H9 (cell line): Measurements from ENCODE around the gene UNC5B. TPM values are rescaled to one million over a fixed set of nuclear protein-coding genes. Genes with fewer than 3 reads are reported as not detected.

ENCODE experiments used
- DNase-seq: peaks from one replicate; pipeline ENCODE4 v3.0.0-alpha.2; 2017
- H2AFZ ChIP-seq: one replicate; pipeline ENCODE4 v1.6.1; 2013; ENCODE audit warnings: mild to moderate bottlenecking, low read length, control low read depth, moderate library complexity
- H2AK5ac ChIP-seq: 2 replicates; pipeline ENCODE4 v1.6.1; 2013; ENCODE audit warnings: low read length, control low read depth, mixed read lengths; ENCODE audit not compliant: insufficient read length
- H2BK120ac ChIP-seq: one replicate; pipeline ENCODE4 v1.6.1; 2013; ENCODE audit warnings: low read depth, mild to moderate bottlenecking, low read length, control low read depth, inconsistent platforms; ENCODE audit not compliant: poor library complexity, severe bottlenecking
- H2BK12ac ChIP-seq: 2 replicates; pipeline ENCODE4 v1.6.1; 2013; ENCODE audit warnings: low read length, control low read depth, mixed read lengths, low read depth; ENCODE audit not compliant: insufficient read length
- H2BK15ac ChIP-seq: 2 replicates; pipeline ENCODE4 v1.6.1; 2013; ENCODE audit warnings: low read depth, low read length, control low read depth
- H2BK20ac ChIP-seq: one replicate; pipeline ENCODE4 v1.6.1; 2013; ENCODE audit warnings: low read depth, mild to moderate bottlenecking, low read length, control low read depth, inconsistent platforms; ENCODE audit not compliant: poor library complexity, severe bottlenecking
- H2BK5ac ChIP-seq: 2 replicates; pipeline ENCODE4 v1.6.1; 2013; ENCODE audit warnings: low read length, control low read depth, mixed read lengths; ENCODE audit not compliant: insufficient read length
- H3K14ac ChIP-seq: 2 replicates; pipeline ENCODE4 v1.6.1; 2013; ENCODE audit warnings: low read length, control low read depth; ENCODE audit not compliant: insufficient read depth
- H3K18ac ChIP-seq: 2 replicates; pipeline ENCODE4 v1.6.1; 2013; ENCODE audit warnings: low read depth, mild to moderate bottlenecking, mixed read lengths, low read length, control low read depth; ENCODE audit not compliant: insufficient read length
- H3K23ac ChIP-seq: 2 replicates; pipeline ENCODE4 v1.6.1; 2013; ENCODE audit warnings: low read length, control low read depth, mixed read lengths, low read depth; ENCODE audit not compliant: insufficient read length
- H3K23me2 ChIP-seq: 2 replicates; pipeline ENCODE4 v1.6.1; 2013; ENCODE audit warnings: low read depth, mild to moderate bottlenecking, mixed read lengths, low read length, control low read depth; ENCODE audit not compliant: insufficient read length, poor library complexity, severe bottlenecking
- H3K27ac ChIP-seq: 2 replicates; pipeline ENCODE4 v1.5.1; 2013; ENCODE audit warnings: low read length, control low read depth, mixed read lengths, low read depth; ENCODE audit not compliant: insufficient read length
- H3K27me3 ChIP-seq: 2 replicates; pipeline ENCODE4 v1.6.1; 2013; ENCODE audit warnings: low read length, control low read depth, inconsistent platforms; ENCODE audit not compliant: insufficient read depth
- H3K4ac ChIP-seq: 2 replicates; pipeline ENCODE4 v1.6.1; 2013; ENCODE audit warnings: low read depth, mild to moderate bottlenecking, control low read depth, inconsistent platforms, low read length, moderate library complexity
- H3K4me1 ChIP-seq: 2 replicates; pipeline ENCODE4 v1.6.1; 2013; ENCODE audit warnings: low read length, control low read depth, inconsistent platforms; ENCODE audit not compliant: insufficient read depth
- H3K4me2 ChIP-seq: 2 replicates; pipeline ENCODE4 v1.6.1; 2013; ENCODE audit warnings: low read length, control low read depth, mixed read lengths; ENCODE audit not compliant: insufficient read length, insufficient read depth
- H3K56ac ChIP-seq: 2 replicates; pipeline ENCODE4 v1.6.1; 2013; ENCODE audit warnings: low read depth, mild to moderate bottlenecking, mixed read lengths, low read length, control low read depth; ENCODE audit not compliant: insufficient read length
- H3K79me1 ChIP-seq: 2 replicates; pipeline ENCODE4 v1.6.1; 2013; ENCODE audit warnings: low read depth, mild to moderate bottlenecking, moderate library complexity, low read length, control low read depth, inconsistent platforms; ENCODE audit not compliant: insufficient read depth, poor library complexity, severe bottlenecking
- H3K79me2 ChIP-seq: 2 replicates; pipeline ENCODE4 v1.6.1; 2013; ENCODE audit warnings: low read length, control low read depth, inconsistent platforms; ENCODE audit not compliant: insufficient read depth
- H3K9ac ChIP-seq: 2 replicates; pipeline ENCODE4 v1.6.1; 2013; ENCODE audit warnings: low read length, control low read depth, mixed read lengths; ENCODE audit not compliant: insufficient read length; ENCODE audit errors: extremely low read depth
- H3K9me3 ChIP-seq: one replicate; pipeline ENCODE4 v1.6.1; 2013; ENCODE audit warnings: low read depth, low read length, inconsistent platforms; ENCODE audit not compliant: control insufficient read depth
- H3T11ph ChIP-seq: one replicate; pipeline ENCODE4 v1.6.1; 2013; ENCODE audit warnings: mild to moderate bottlenecking, low read length, control low read depth, inconsistent platforms
- H4K20me1 ChIP-seq: one replicate; pipeline ENCODE4 v1.6.1; 2013; ENCODE audit not compliant: control insufficient read depth, insufficient read length, insufficient read depth
- H4K5ac ChIP-seq: 2 replicates; pipeline ENCODE4 v1.6.1; 2013; ENCODE audit warnings: low read depth, mild to moderate bottlenecking, mixed read lengths, low read length, control low read depth; ENCODE audit not compliant: insufficient read length
- H4K8ac ChIP-seq: replicated peaks from 2 replicates; pipeline ENCODE4 v1.6.1; 2013; ENCODE audit warnings: low read length, control low read depth, mixed read lengths, low read depth; ENCODE audit not compliant: insufficient read length
- H4K91ac ChIP-seq: 2 replicates; pipeline ENCODE4 v1.6.1; 2013; ENCODE audit warnings: low read depth, mild to moderate bottlenecking, moderate library complexity, mixed read lengths, low read length, control low read depth; ENCODE audit not compliant: insufficient read length
- H3K27ac Mint-ChIP-seq, 3 experiments: 2 replicates in 2 of 3; 3 replicates in 1 of 3; pipeline ENCODE4 v1.8.0; 2020 to 2021; ENCODE audit warnings: mixed read lengths in 3 of 3, mild to moderate bottlenecking in 1 of 3, moderate library complexity in 1 of 3
- H3K27me3 Mint-ChIP-seq: 2 replicates; pipeline ENCODE4 v1.8.0; 2021; ENCODE audit warnings: low read depth, mild to moderate bottlenecking, moderate library complexity, mixed read lengths
- H3K36me3 Mint-ChIP-seq, 3 experiments: 2 replicates in 2 of 3; 3 replicates in 1 of 3; pipeline ENCODE4 v1.8.0; 2020 to 2021; ENCODE audit warnings: low read depth in 3 of 3, mixed read lengths in 3 of 3; ENCODE audit not compliant: insufficient read depth in 1 of 3
- H3K4me1 Mint-ChIP-seq, 2 experiments: 2 replicates each; pipeline ENCODE4 v1.8.0; 2020; ENCODE audit warnings: mixed read lengths in 2 of 2
- H3K4me3 Mint-ChIP-seq, 2 experiments: 2 replicates in 1 of 2; 3 replicates in 1 of 2; pipeline ENCODE4 v1.8.0; 2020 to 2021; ENCODE audit warnings: mild to moderate bottlenecking in 2 of 2, mixed read lengths in 2 of 2, moderate library complexity in 1 of 2
- H3K9me3 Mint-ChIP-seq, 2 experiments: 2 replicates in 1 of 2; 3 replicates in 1 of 2; pipeline ENCODE4 v1.8.0; 2020; ENCODE audit warnings: mild to moderate bottlenecking in 2 of 2, mixed read lengths in 2 of 2, moderate library complexity in 1 of 2
- WGBS: extraction: QIAGEN DNeasy Blood & Tissue Kit; methylation state at CpG from one replicate; pipeline ENCODE4 v1.1.7; 2013; ENCODE audit warnings: missing lambda C conversion rate, low lambda C conversion rate, mixed read lengths; ENCODE audit not compliant: insufficient read length; ENCODE audit errors: extremely low coverage; 5-methylcytosine and 5-hydroxymethylcytosine counted together
- total RNA-seq: library from RNA; stranded (reverse); gene quantifications from 2 replicates; pipeline ENCODE4 v1.2.1, GENCODE V29; 2021
- TF ChIP-seq, protein P1 (sequence below): fragments of 200-600 bp; sonication (generic); conservative IDR thresholded peaks from 3 replicates; pipeline ENCODE4 v1.8.0; 2021; ENCODE audit warnings: antibody characterized with exemption, mild to moderate bottlenecking

Gene UNC5B
- total RNA-seq, 1 experiment from 2014 or later: 28.4 TPM

DNA sequence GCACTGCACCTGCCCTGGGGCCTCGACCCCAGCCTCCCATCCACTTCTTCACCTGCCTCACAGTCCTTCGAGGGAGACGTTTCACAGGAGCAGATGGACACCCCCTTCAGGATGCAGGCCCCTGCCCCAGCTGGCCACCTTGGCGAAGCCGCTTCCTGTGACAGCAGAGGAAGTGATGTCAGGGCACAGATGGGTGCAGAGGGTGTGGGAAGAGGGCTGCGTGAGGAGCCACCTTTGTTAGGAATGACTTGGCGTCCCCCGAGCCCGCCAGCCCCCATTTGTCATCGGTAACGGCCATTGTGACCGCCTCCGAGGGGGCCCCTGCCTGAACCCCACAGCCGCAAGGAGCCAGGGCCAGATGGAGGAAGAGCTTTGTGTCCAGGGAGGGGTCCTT is 59.3 kb downstream of the UNC5B start:
- H2AFZ ChIP-seq: no peak overlapping the region
- Mint-ChIP-seq H3K9me3 (peaks cover 0 to 3% of the 10 kb centered on the region in 2 experiments; a peak in 1 of 5 replicates), H3K4me3 (no peak overlapping the region), H3K27me3 (no peaks in the 10 kb centered on the region; the same call in 1 of the 2 replicates), H3K36me3 (no peaks in the 10 kb centered on the region; a peak in 1 of 7 replicates), H3K4me1 (peaks cover 54 to 56% of the 10 kb centered on the region in 2 experiments), H3K27ac (peak overlapping the region in 2 of 3 experiments; percentile 57 to 95; a peak in 3 of 7 replicates)
- no peak overlapping the region for H3K9ac ChIP-seq
- H3K23me2 ChIP-seq: no peaks in the 10 kb centered on the region
- 0 out of 2 replicates have a peak overlapping the region, but pooled peaks have one; percentile 18 for H3K14ac ChIP-seq
- no peak overlapping the region for H2BK120ac ChIP-seq
- no peak overlapping the region for H3K4me2 ChIP-seq
- no peak overlapping the region for H2BK12ac ChIP-seq
- H3K27me3 ChIP-seq: no peaks in the 10 kb centered on the region
- H4K5ac ChIP-seq: no peak overlapping the region
- H3K18ac ChIP-seq: no peak overlapping the region
- no peaks in the 10 kb centered on the region for H3K79me1 ChIP-seq
- no peak overlapping the region for H4K8ac ChIP-seq
- H3K27ac ChIP-seq: no peak overlapping the region
- H2AK5ac ChIP-seq: no peak overlapping the region
- H2BK15ac ChIP-seq: no peak overlapping the region
- H3T11ph ChIP-seq: no peak overlapping the region
- no peak overlapping the region for H2BK20ac ChIP-seq
- peaks cover 8% of the 10 kb centered on the region; the same call in 1 of the 2 replicates for H3K4me1 ChIP-seq
- H3K79me2 ChIP-seq: no peaks in the 10 kb centered on the region
- no peaks in the 10 kb centered on the region for H4K20me1 ChIP-seq
- H3K9me3 ChIP-seq: no peaks in the 10 kb centered on the region
- TF ChIP-seq, protein P1, sequence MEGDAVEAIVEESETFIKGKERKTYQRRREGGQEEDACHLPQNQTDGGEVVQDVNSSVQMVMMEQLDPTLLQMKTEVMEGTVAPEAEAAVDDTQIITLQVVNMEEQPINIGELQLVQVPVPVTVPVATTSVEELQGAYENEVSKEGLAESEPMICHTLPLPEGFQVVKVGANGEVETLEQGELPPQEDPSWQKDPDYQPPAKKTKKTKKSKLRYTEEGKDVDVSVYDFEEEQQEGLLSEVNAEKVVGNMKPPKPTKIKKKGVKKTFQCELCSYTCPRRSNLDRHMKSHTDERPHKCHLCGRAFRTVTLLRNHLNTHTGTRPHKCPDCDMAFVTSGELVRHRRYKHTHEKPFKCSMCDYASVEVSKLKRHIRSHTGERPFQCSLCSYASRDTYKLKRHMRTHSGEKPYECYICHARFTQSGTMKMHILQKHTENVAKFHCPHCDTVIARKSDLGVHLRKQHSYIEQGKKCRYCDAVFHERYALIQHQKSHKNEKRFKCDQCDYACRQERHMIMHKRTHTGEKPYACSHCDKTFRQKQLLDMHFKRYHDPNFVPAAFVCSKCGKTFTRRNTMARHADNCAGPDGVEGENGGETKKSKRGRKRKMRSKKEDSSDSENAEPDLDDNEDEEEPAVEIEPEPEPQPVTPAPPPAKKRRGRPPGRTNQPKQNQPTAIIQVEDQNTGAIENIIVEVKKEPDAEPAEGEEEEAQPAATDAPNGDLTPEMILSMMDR: no peak
- no CpG with 5 or more reads among the region's 14 CpGs for WGBS
- no peak overlapping the region for H3K4ac ChIP-seq
- H4K91ac ChIP-seq: no peak overlapping the region
- no peak overlapping the region for H3K23ac ChIP-seq
- H3K56ac ChIP-seq: no peak overlapping the region
- no peak overlapping the region for H2BK5ac ChIP-seq
- no peak for DNase-seq
